Glutamatergic neuron (in vitro differentiated cells): ENCODE results near the gene SYNM. TPM values are rescaled to one million over a fixed set of nuclear protein-coding genes. Genes with fewer than 3 reads are reported as not detected.

ENCODE experiments used
- DNase-seq: peaks from one replicate; pipeline ENCODE4 v3.0.0; 2022
- H3K27ac Mint-ChIP-seq: one replicate; pipeline ENCODE4 v1.8.0; 2020; ENCODE audit warnings: mild to moderate bottlenecking, mixed read lengths, inconsistent platforms; ENCODE audit not compliant: unreplicated experiment
- H3K27me3 Mint-ChIP-seq: one replicate; pipeline ENCODE4 v1.8.0; 2020; ENCODE audit warnings: mild to moderate bottlenecking, moderate library complexity, mixed read lengths, inconsistent platforms; ENCODE audit not compliant: unreplicated experiment
- H3K36me3 Mint-ChIP-seq: one replicate; pipeline ENCODE4 v1.8.0; 2020; ENCODE audit warnings: mild to moderate bottlenecking, mixed read lengths, inconsistent platforms; ENCODE audit not compliant: unreplicated experiment
- H3K4me1 Mint-ChIP-seq: one replicate; pipeline ENCODE4 v1.8.0; 2020; ENCODE audit warnings: mild to moderate bottlenecking, low read depth, mixed read lengths, inconsistent platforms; ENCODE audit not compliant: unreplicated experiment
- H3K4me3 Mint-ChIP-seq: one replicate; pipeline ENCODE4 v1.8.0; 2020; ENCODE audit warnings: mild to moderate bottlenecking, mixed read lengths, inconsistent platforms; ENCODE audit not compliant: unreplicated experiment
- H3K9me3 Mint-ChIP-seq: one replicate; pipeline ENCODE4 v1.8.0; 2020; ENCODE audit warnings: mild to moderate bottlenecking, moderate library complexity, mixed read lengths, inconsistent platforms; ENCODE audit not compliant: unreplicated experiment
- CTCF ChIP-seq: fragments of 200-600 bp; sonication (generic); IDR thresholded peaks from one replicate; pipeline ENCODE4 v1.5.0; 2021; ENCODE audit not compliant: partially characterized antibody, unreplicated experiment
- long read RNA-seq: library from polyadenylated mRNA; unstranded; transcript quantifications from one replicate; pipeline ENCODE4 v2.0.0, GENCODE V29; 2020; ENCODE audit not compliant: unreplicated experiment
- total RNA-seq: library from RNA; stranded (reverse); fragmentation: NEBNext Ultra II Directional; extraction: Animal tissue kit (Norgen Biotek cat#: 25700); gene quantifications from one replicate; pipeline ENCODE4 v1.2.1, GENCODE V29; 2021; ENCODE audit not compliant: unreplicated experiment

The SYNM gene
- 4.8 TPM for total RNA-seq
- long read RNA-seq, full-length matches to known transcripts: 1 of 2 reads
- long read RNA-seq, partial matches to known transcripts: 0 of 2 reads
- long read RNA-seq, other reads (novel, unspliced or antisense): 1 of 2 reads

- TF ChIP-seq CTCF: peak; percentile 95
- peaks cover 13% of the 10 kb centered on the region for H3K27me3 Mint-ChIP-seq
- H3K4me3 Mint-ChIP-seq: peak within 1 kb of the TSS; percentile 59
- no peaks in the 10 kb centered on the region for H3K36me3 Mint-ChIP-seq
- H3K27ac Mint-ChIP-seq: no peak within 1 kb of the TSS
- no peaks in the 10 kb centered on the region for H3K9me3 Mint-ChIP-seq
- peaks cover 7% of the 10 kb centered on the region for H3K4me1 Mint-ChIP-seq
- peak; percentile 85 for DNase-seq
Measured at GRCh38 chr15:99104788-99105513, at the start of gene SYNM. Gene SYNM, plus strand, starts transcription at chr15:99105080. Its CDS starts 120 bp downstream, at chr15:99105200.

GRCh38 chr15:99055555-99056134 is 49.2 kb upstream of the SYNM start:
- H3K4me3 Mint-ChIP-seq: no peak overlapping the region
- peaks cover 5% of the 10 kb centered on the region for H3K27me3 Mint-ChIP-seq
- peaks cover 5% of the 10 kb centered on the region for H3K9me3 Mint-ChIP-seq
- no peak for DNase-seq
- no peak for TF ChIP-seq CTCF
- no peaks in the 10 kb centered on the region for H3K36me3 Mint-ChIP-seq
- H3K27ac Mint-ChIP-seq: peak overlapping the region; percentile 38
- peaks cover 3% of the 10 kb centered on the region for H3K4me1 Mint-ChIP-seq

- Mint-ChIP-seq H3K4me3 (no peak overlapping the region), H3K4me1 (peaks cover 3% of the 10 kb centered on the region), H3K36me3 (no peaks in the 10 kb centered on the region), H3K27ac (no peak overlapping the region), H3K9me3 (peaks cover 5% of the 10 kb centered on the region), H3K27me3 (peaks cover 4% of the 10 kb centered on the region)
- TF ChIP-seq CTCF: no peak
- DNase-seq: no peak
Measured at GRCh38 chr15:99057020-99057419, 47.9 kb upstream of the SYNM start.

GRCh38 chr15:99057697-99058420 is 47.0 kb upstream of the SYNM start:
- Mint-ChIP-seq H3K4me1 (peaks cover 3% of the 10 kb centered on the region), H3K9me3 (peaks cover 5% of the 10 kb centered on the region), H3K36me3 (no peaks in the 10 kb centered on the region), H3K27ac (no peak overlapping the region), H3K4me3 (peak overlapping the region; percentile 81), H3K27me3 (peaks cover 4% of the 10 kb centered on the region)
- DNase-seq: no peak
- TF ChIP-seq CTCF: no peak
